ENCODE results near the gene CAPS.
"Not testable (repeated sequence)": the region's sequence is repeated elsewhere in the genome, so short reads cannot be mapped to it uniquely, and the experiment has no call there.

CAPS gene

DNA sequence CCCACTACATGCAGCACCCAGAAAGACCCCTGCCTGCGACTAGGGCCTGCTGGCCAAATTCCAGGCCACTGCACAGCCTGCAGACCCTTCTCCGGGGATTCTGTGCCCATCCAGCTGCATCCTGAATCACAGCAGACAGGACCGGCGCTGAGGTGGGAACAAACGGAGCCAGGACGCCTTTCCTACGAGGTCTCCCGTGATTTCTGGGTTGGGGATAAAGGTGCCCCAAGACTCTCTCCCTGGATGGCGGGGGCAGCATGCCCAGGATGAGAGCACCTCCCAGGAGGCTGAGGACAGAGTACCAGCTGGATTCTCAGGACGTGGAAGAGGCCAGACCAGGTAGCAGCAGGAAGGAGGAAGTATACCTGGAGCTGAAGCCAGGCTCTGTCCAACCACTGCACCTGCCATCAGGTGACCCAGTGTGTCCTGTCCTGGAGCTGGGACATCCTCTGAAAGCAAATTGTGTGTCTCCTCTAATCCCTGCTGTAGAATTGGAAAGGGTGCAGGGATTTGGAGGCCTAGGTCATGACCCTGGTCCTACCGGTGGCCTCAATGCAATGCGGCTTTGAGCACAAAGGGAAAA lies 40.3 kb upstream of the CAPS start:
- no peaks in the 10 kb centered on the region for H3K36me3 ChIP-seq
- DNase-seq: no peak
- no peaks in the 10 kb centered on the region for H3K27me3 ChIP-seq
- TF ChIP-seq, protein P1, sequence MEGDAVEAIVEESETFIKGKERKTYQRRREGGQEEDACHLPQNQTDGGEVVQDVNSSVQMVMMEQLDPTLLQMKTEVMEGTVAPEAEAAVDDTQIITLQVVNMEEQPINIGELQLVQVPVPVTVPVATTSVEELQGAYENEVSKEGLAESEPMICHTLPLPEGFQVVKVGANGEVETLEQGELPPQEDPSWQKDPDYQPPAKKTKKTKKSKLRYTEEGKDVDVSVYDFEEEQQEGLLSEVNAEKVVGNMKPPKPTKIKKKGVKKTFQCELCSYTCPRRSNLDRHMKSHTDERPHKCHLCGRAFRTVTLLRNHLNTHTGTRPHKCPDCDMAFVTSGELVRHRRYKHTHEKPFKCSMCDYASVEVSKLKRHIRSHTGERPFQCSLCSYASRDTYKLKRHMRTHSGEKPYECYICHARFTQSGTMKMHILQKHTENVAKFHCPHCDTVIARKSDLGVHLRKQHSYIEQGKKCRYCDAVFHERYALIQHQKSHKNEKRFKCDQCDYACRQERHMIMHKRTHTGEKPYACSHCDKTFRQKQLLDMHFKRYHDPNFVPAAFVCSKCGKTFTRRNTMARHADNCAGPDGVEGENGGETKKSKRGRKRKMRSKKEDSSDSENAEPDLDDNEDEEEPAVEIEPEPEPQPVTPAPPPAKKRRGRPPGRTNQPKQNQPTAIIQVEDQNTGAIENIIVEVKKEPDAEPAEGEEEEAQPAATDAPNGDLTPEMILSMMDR (IDR thresholded peaks at IDR 0.05; ENCODE audit: low read depth, low read length): no peak
- H3K4me1 ChIP-seq: no peaks in the 10 kb centered on the region
- H3K9me3 ChIP-seq: no peaks in the 10 kb centered on the region
- no peak overlapping the region for H3K4me3 ChIP-seq (ENCODE audit: low read depth, low read length)

DNA sequence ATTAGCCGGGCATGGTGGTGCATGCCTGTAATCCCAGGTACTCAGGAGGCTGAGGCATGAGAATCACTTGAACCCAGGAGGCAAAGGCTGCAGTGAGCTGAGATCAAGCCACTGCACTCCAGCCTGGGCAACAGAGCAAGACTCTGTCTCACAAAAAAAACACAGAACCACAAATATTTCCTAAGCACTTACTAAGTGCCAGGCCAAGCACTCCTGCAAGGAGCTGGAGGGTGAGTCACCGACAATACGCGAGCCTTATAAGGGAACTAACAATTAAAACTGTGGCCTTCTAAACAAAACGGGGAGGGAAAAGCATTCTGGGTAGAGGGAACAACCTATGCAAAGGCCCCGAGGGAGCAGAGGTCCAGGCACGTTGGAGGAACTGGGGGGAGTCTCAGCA lies 39.6 kb upstream of the CAPS start:
- not testable (repeated sequence) for H3K9me3 ChIP-seq; H3K4me1 ChIP-seq; H3K36me3 ChIP-seq; H3K4me3 ChIP-seq (ENCODE audit: low read depth, low read length); H3K27me3 ChIP-seq; DNase-seq

DNA sequence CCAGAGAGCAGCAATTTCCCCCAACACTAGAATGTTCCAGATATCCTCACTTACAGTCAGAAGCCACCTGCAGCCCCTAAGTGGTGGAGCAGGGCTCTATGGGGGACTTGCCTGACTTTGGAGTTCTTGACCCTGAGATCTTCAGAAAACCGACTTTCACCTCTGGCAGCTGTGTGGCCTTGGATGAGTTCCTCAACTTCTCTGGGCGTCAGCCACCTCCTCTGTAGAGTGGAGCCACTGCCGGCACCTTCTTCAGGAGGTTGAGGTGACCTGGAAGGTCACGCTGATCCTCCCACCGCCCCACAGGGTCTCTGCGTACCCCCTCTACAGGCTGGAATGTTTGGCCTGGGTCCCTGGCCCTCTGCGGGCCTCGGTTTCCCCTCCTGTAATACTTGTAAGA lies 36.6 kb upstream of the CAPS start:
- DNase-seq: no peak
- TF ChIP-seq, protein P1 (IDR thresholded peaks at IDR 0.05; ENCODE audit: low read depth, low read length): no peak
- no peaks in the 10 kb centered on the region for H3K4me1 ChIP-seq
- no peak overlapping the region for H3K4me3 ChIP-seq (ENCODE audit: low read depth, low read length)
- H3K36me3 ChIP-seq: no peaks in the 10 kb centered on the region
- H3K9me3 ChIP-seq: no peaks in the 10 kb centered on the region
- no peaks in the 10 kb centered on the region; the same call in 1 of the 2 replicates for H3K27me3 ChIP-seq

DNA sequence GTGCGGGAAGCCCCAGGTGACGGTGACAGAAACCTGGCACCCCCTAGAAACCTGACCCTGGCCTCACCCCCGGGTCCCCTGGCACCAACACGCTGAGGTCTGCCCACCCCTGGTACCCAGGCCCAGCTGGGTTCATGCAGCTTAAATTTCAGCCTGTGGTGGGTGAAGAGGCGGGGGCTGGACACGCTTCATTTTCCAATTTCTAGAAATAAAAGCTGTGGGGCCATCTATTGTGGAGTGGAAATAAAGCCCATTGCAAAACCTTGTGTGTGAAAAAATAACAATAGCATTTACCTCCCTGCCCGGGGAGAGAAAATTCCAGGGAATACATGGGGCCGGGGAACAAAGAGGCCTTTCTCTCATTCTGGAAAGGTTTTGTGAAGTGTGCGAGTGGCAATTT lies 36.2 kb upstream of the CAPS start:
- H3K36me3 ChIP-seq: no peaks in the 10 kb centered on the region
- TF ChIP-seq, protein P1 (IDR thresholded peaks at IDR 0.05; ENCODE audit: low read depth, low read length): no peak
- no peaks in the 10 kb centered on the region for H3K9me3 ChIP-seq
- no peaks in the 10 kb centered on the region for H3K4me1 ChIP-seq
- H3K4me3 ChIP-seq (ENCODE audit: low read depth, low read length): no peak overlapping the region
- H3K27me3 ChIP-seq: no peaks in the 10 kb centered on the region; the same call in 1 of the 2 replicates
- DNase-seq: no peak

DNA sequence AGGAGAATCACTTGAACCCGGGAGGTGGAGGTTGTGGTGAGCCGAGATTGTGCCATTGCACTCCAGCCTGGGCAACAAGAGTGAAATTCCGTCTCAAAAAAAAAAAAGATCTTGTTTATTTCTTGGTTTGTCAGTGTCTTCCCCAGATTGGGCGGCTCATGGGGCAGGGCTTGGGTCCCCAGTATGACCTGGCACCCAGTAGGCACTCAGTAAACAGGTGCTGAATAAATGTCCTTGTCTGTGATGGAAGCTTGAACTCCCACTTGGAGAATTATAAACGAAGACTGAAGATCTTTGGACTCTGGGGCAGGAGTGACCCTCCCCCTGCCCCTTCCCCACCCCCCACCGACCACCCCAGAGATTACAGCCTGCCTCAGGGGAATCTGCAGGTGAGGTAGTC lies 33.9 kb upstream of the CAPS start:
- H3K36me3 ChIP-seq: no peaks in the 10 kb centered on the region
- H3K27me3 ChIP-seq: no peaks in the 10 kb centered on the region; the same call in 1 of the 2 replicates
- H3K4me1 ChIP-seq: no peaks in the 10 kb centered on the region
- TF ChIP-seq, protein P1 (IDR thresholded peaks at IDR 0.05; ENCODE audit: low read depth, low read length): no peak
- no peak for DNase-seq
- H3K4me3 ChIP-seq (ENCODE audit: low read depth, low read length): no peak overlapping the region
- H3K9me3 ChIP-seq: no peaks in the 10 kb centered on the region

DNA sequence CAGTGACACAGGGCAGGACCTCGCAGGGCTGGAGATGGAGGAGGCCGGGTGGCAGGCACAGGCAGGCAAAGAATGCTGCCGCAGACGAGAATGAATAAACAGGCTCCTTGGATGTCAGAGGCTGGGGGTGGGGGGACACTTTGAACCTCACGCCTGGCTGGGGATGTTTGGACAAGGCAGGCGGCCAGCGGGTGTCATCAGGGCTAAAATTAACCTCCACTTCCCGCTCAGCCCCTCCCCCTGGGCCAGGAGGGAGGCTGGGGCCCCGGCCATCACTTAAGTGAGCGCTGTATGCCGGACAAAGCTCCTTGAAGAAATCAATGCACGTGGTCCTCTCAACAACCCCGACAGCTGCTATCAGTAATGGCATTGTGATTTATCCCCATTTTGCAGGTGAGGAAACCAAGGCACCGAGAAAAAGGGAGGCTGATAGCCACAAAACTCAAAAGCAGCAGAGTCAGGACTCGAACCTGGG lies 33.4 kb upstream of the CAPS start:
- no peak for DNase-seq
- H3K9me3 ChIP-seq: no peaks in the 10 kb centered on the region
- TF ChIP-seq, protein P1 (IDR thresholded peaks at IDR 0.05; ENCODE audit: low read depth, low read length): no peak

More for the DNA sequence above, 33.4 kb upstream of the CAPS start:
- Histone ChIP-seq H3K27me3 (no peaks in the 10 kb centered on the region; the same call in 1 of the 2 replicates), H3K4me3 (ENCODE audit: low read depth, low read length) (no peak overlapping the region), H3K36me3 (no peaks in the 10 kb centered on the region), H3K4me1 (no peaks in the 10 kb centered on the region)
